ENCODE measurements around the gene CRHR2.

GRCh38 chr7:30722187-30722586, 39.9 kb upstream of the CRHR2 start:
- TF ChIP-seq CTCF (conservative IDR thresholded peaks at IDR 0.05; ENCODE audit: low read depth in 2 of 2) (no peak), REST (IDR thresholded peaks at IDR 0.05; ENCODE audit: unreplicated experiment) (no peak), EZH2 (IDR thresholded peaks at IDR 0.05; ENCODE audit: low read depth, unreplicated experiment) (no peak), STAT1 (IDR thresholded peaks at IDR 0.05; ENCODE audit: unreplicated experiment) (no peak), EZH2phosphoT487 (IDR thresholded peaks at IDR 0.05; ENCODE audit: unreplicated experiment) (no peak), POLR2AphosphoS5 (IDR thresholded peaks at IDR 0.05; ENCODE audit: low read depth) (no peak), CREB1 (CRISPR knock-in tag; IDR thresholded peaks at IDR 0.05; ENCODE audit: low read depth) (no peak), ETS1 (IDR thresholded peaks at IDR 0.05) (no peak)

All from GM23338 (cell line).